ENCODE results near the gene SNX8. TPM values are rescaled to one million over a fixed set of nuclear protein-coding genes. Genes with fewer than 3 reads are reported as not detected.

Gene SNX8
- total and polyA plus RNA-seq, 2 of the 13 experiments (the other 11 are each of a cell fraction or from before 2014, with no cell fraction given): 20.6 to 45.2 TPM

- TF ChIP-seq MLLT10 (CRISPR knock-in tag; IDR thresholded peaks at IDR 0.05) (no peak), POLR2AphosphoS2 (IDR thresholded peaks at IDR 0.05; ENCODE audit: low read depth, low read length) (no peak), MEIS2 (CRISPR knock-in tag; IDR thresholded peaks at IDR 0.05) (no peak), ZNF749 (CRISPR knock-in tag; IDR thresholded peaks at IDR 0.05; ENCODE audit: borderline replicate concordance) (no peak)
These were observed 17.5 kb upstream of the SNX8 start (continued) for GRCh38 chr7:2331707-2332106.

- ATAC-seq: no peak
- WGBS (ENCODE audit: low lambda C conversion rate): 80% methylated on average over 1 of the region's 2 CpGs
- H3K79me2 ChIP-seq (ENCODE audit: insufficient read depth, low read length): no peaks in the 10 kb centered on the region
- in situ Hi-C loops (cut with HindIII; ENCODE audit: extremely low pct_ligation_motif_present, low pct_unique_long_range_greater_than_20kb) (no loop called here), intact Hi-C loops (cut with micrococcal nuclease; ENCODE audit: unreplicated experiment) (no loop called here)
- no TSS peak for BruUV-seq (replicated peaks)
- no peaks in the 10 kb centered on the region for H4K20me1 ChIP-seq (ENCODE audit: insufficient read depth, low read length)
- no peak for FAIRE-seq
- no peaks in the 10 kb centered on the region for H3K9me3 ChIP-seq (ENCODE audit: low read length)
- no peak for TF ChIP-seq MNT (IDR thresholded peaks at IDR 0.05)
- no peak for TF ChIP-seq XBP1 (CRISPR knock-in tag; IDR thresholded peaks at IDR 0.05)
- no peak for TF ChIP-seq ARID5B (CRISPR knock-in tag; IDR thresholded peaks at IDR 0.05)
- TF ChIP-seq RBFOX2 (IDR thresholded peaks at IDR 0.05; ENCODE audit: low read depth, low read length): no peak
- TF ChIP-seq ZNF432 (CRISPR knock-in tag; IDR thresholded peaks at IDR 0.05; ENCODE audit: borderline replicate concordance): no peak
- TF ChIP-seq SP5 (CRISPR knock-in tag; IDR thresholded peaks at IDR 0.05; ENCODE audit: borderline replicate concordance, low read depth): no peak
- TF ChIP-seq ZNF142 (CRISPR knock-in tag; IDR thresholded peaks at IDR 0.05): no peak
- no peak for TF ChIP-seq JDP2 (CRISPR knock-in tag; IDR thresholded peaks at IDR 0.05; ENCODE audit: borderline replicate concordance)
- no peak overlapping the region for H3K9ac ChIP-seq (ENCODE audit: insufficient read depth, low read depth, low read length)
- H3K27me3 ChIP-seq (ENCODE audit: control insufficient read depth in 1 of 2, insufficient read depth in 2 of 2, low read length in 2 of 2): no peaks in the 10 kb centered on the region
- H2AFZ ChIP-seq (ENCODE audit: low read length): no peak overlapping the region
- DNase-seq (ENCODE audit: low spot score): no peak
- ChIA-PET POLR2A (interaction anchor here (2.0 kb wide), 1 partner anchor 23 kb away, joined by 6 read pairs; no protein-coding TSS in a partner anchor), CTCF (ENCODE audit: low intra/inter-chr PET ratio, low total read pairs) (no interaction called here)
- H3K4me1 ChIP-seq (ENCODE audit: insufficient read depth, low read length): peaks cover 12% of the 10 kb centered on the region
- H3K4me2 ChIP-seq (ENCODE audit: low read depth, low read length): no peak overlapping the region
- H3K27ac ChIP-seq (ENCODE audit: extremely low read length, insufficient read depth, low read length): no peak overlapping the region
- H3K36me3 ChIP-seq (replicated peaks in 1 of 2; ENCODE audit: control insufficient read depth in 1 of 2, insufficient read depth in 2 of 2, low read length in 2 of 2): no peaks in the 10 kb centered on the region
- H3K4me3 ChIP-seq (replicated peaks in 1 of 3; ENCODE audit: insufficient read depth in 1 of 3, low read depth in 2 of 3, low read length in 3 of 3): no peak overlapping the region
These were observed 16.3 kb upstream of the SNX8 start for GRCh38 chr7:2330493-2330892.

Measured in HepG2 (cell line).